Trophoblast cell (in vitro differentiated cells and primary cell): Measurements from ENCODE around the gene HIP1R.

Experiments used
- DNase-seq, 2 donors: peaks; one replicate each; pipeline ENCODE4 v3.0.0-alpha.2; 2016
- H2AFZ ChIP-seq: 2 replicates; pipeline ENCODE4 v1.6.1; 2013; ENCODE audit warnings: low read length, moderate library complexity, mild to moderate bottlenecking; ENCODE audit not compliant: insufficient read depth, poor library complexity
- H2AK5ac ChIP-seq: 2 replicates; pipeline ENCODE4 v1.6.1; 2013; ENCODE audit warnings: mild to moderate bottlenecking, low read length
- H2BK120ac ChIP-seq: 2 replicates; pipeline ENCODE4 v1.6.1; 2013; ENCODE audit warnings: low read length, mild to moderate bottlenecking, moderate library complexity; ENCODE audit not compliant: insufficient read depth, poor library complexity
- H2BK12ac ChIP-seq: 2 replicates; pipeline ENCODE4 v1.6.1; 2013; ENCODE audit warnings: mild to moderate bottlenecking, low read length, moderate library complexity
- H2BK5ac ChIP-seq: 2 replicates; pipeline ENCODE4 v1.6.1; 2013; ENCODE audit warnings: low read length, low read depth, moderate library complexity, mild to moderate bottlenecking; ENCODE audit not compliant: poor library complexity
- H3K14ac ChIP-seq: 2 replicates; pipeline ENCODE4 v1.6.1; 2013; ENCODE audit warnings: mild to moderate bottlenecking, low read length
- H3K18ac ChIP-seq: 2 replicates; pipeline ENCODE4 v1.6.1; 2013; ENCODE audit warnings: mild to moderate bottlenecking, low read length
- H3K23ac ChIP-seq: 2 replicates; pipeline ENCODE4 v1.6.1; 2013; ENCODE audit warnings: low read length
- H3K27ac ChIP-seq: 2 replicates; pipeline ENCODE4 v1.5.1; 2013; ENCODE audit warnings: low read depth, mild to moderate bottlenecking, inconsistent platforms, low read length, moderate library complexity
- H3K27me3 ChIP-seq: 2 replicates; pipeline ENCODE4 v1.6.1; 2013; ENCODE audit warnings: inconsistent platforms, mild to moderate bottlenecking, low read length, moderate library complexity; ENCODE audit not compliant: insufficient read depth
- H3K36me3 ChIP-seq, 2 experiments: 1 replicate in 1 of 2; 2 replicates in 1 of 2; pipeline ENCODE4 v1.6.1; 2013; ENCODE audit warnings: low read length in 2 of 2, mild to moderate bottlenecking in 2 of 2, moderate library complexity in 1 of 2; ENCODE audit not compliant: insufficient read depth in 2 of 2, control insufficient read depth in 1 of 2
- H3K4ac ChIP-seq: 2 replicates; pipeline ENCODE4 v1.6.1; 2013; ENCODE audit warnings: low read depth, mild to moderate bottlenecking, low read length, moderate library complexity
- H3K4me1 ChIP-seq, 2 experiments: 1 replicate in 1 of 2; 2 replicates in 1 of 2; pipeline ENCODE4 v1.6.1; 2013; ENCODE audit warnings: low read length in 2 of 2, mild to moderate bottlenecking in 2 of 2, moderate library complexity in 1 of 2; ENCODE audit not compliant: insufficient read depth in 2 of 2, control insufficient read depth in 1 of 2
- H3K4me2 ChIP-seq: 2 replicates; pipeline ENCODE4 v1.6.1; 2013; ENCODE audit warnings: inconsistent platforms, mild to moderate bottlenecking, low read length, moderate library complexity
- H3K4me3 ChIP-seq: 2 replicates; pipeline ENCODE4 v1.5.1; 2013; ENCODE audit warnings: mild to moderate bottlenecking, low read depth, low read length, inconsistent platforms
- H3K79me1 ChIP-seq: one replicate; pipeline ENCODE4 v1.6.1; 2013; ENCODE audit warnings: low read length
- H3K79me2 ChIP-seq: 2 replicates; pipeline ENCODE4 v1.6.1; 2013; ENCODE audit warnings: low read length, mild to moderate bottlenecking; ENCODE audit not compliant: control insufficient read depth, insufficient read depth, poor library complexity
- H3K9ac ChIP-seq: 2 replicates; pipeline ENCODE4 v1.6.1; 2013; ENCODE audit warnings: mild to moderate bottlenecking, low read length
- H3K9me3 ChIP-seq: 2 replicates; pipeline ENCODE4 v1.6.1; 2013; ENCODE audit warnings: low read depth, mild to moderate bottlenecking, control low read depth, inconsistent platforms, low read length; ENCODE audit not compliant: insufficient read depth
- H4K12ac ChIP-seq: 2 replicates; pipeline ENCODE4 v1.6.1; 2013; ENCODE audit warnings: low read depth, mild to moderate bottlenecking, low read length, moderate library complexity
- H4K8ac ChIP-seq: 2 replicates; pipeline ENCODE4 v1.6.1; 2013; ENCODE audit warnings: low read depth, mild to moderate bottlenecking, low read length, moderate library complexity
- H4K91ac ChIP-seq: one replicate; pipeline ENCODE4 v1.6.1; 2013; ENCODE audit warnings: low read depth, mild to moderate bottlenecking, low read length, moderate library complexity
- WGBS: extraction: QIAGEN DNeasy Blood & Tissue Kit; methylation state at CpG from one replicate; pipeline ENCODE4 v1.1.7; 2013; ENCODE audit warnings: missing lambda C conversion rate; ENCODE audit not compliant: insufficient read length, insufficient coverage; ENCODE audit errors: extremely low coverage; 5-methylcytosine and 5-hydroxymethylcytosine counted together

Gene HIP1R

GRCh38 chr12:122845865-122846621 lies 10.8 kb downstream of the HIP1R start:
- no peak overlapping the region for H3K14ac ChIP-seq
- H2AK5ac ChIP-seq = no peak overlapping the region
- no CpG with 5 or more reads among the region's 14 CpGs for whole genome bisulfite sequencing
- no peak overlapping the region for H2BK5ac ChIP-seq
- no peak overlapping the region for H3K4me2 ChIP-seq
- H4K91ac ChIP-seq = no peak overlapping the region
- no peak overlapping the region for H3K4ac ChIP-seq
- H3K9me3 ChIP-seq = no peaks in the 10 kb centered on the region
- H4K12ac ChIP-seq = no peak overlapping the region
- peaks cover 0 to 2% of the 10 kb centered on the region in 2 experiments for H3K36me3 ChIP-seq
- peaks cover 7% of the 10 kb centered on the region for H3K79me1 ChIP-seq
- H2BK12ac ChIP-seq = no peak overlapping the region
- H3K27me3 ChIP-seq = no peaks in the 10 kb centered on the region
- no peak overlapping the region for H2AFZ ChIP-seq
- H3K27ac ChIP-seq = no peak overlapping the region
- no peak overlapping the region for H4K8ac ChIP-seq
- no peak overlapping the region for H3K18ac ChIP-seq
- peak in 1 of 2 donors; percentile 39 for DNase-seq
- H3K23ac ChIP-seq = no peak overlapping the region
- no peak overlapping the region for H3K4me3 ChIP-seq
- peaks cover 13 to 22% of the 10 kb centered on the region in 2 experiments for H3K4me1 ChIP-seq
- H3K79me2 ChIP-seq = no peaks in the 10 kb centered on the region
- no peak overlapping the region for H3K9ac ChIP-seq
- no peak overlapping the region for H2BK120ac ChIP-seq

DNA sequence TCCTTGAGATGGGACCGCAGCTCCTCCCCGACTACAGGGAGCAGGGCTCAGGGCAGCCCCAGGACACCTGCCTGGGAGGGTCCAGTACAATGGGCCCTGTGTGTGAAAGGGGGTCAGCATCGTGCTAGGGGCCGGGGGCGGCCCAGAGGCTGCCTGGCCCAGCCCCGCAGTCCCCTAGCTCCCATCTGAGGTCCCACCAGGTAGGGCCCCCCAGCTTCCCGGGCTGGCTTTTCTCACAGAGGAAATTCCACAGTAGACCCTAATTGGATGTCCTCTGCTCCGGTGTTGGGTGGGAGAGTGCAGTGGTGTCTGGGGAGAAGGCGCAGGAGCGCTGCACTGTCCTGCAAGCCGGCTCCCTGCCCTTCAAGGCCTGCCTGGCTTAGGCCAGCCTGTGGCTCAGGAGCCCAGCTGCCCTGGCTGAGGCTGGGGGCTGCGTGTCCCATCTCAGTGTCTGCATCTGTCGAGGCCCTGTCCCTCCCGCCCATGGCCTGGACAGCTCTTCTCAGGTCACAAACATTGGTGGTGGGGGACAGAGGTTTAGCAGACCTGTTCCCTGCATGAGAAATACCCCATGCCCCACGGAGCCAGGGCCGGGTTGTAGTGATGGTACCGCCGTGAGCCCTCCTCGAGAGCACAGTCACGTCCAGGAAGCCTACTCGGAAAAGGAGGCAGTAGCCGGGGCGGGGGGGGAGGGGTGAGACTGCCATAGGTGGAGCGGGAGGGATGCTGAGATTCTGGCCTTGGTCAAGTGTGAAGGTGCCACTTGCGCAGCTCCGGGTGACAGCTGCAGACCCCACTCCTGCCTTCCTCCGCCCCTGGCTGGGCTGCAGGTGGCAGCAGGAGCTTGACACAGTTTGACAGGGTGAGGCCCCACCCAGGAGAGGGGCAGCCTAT lies 11.6 kb downstream of the HIP1R start:
- no peak overlapping the region for H2BK5ac ChIP-seq
- no peaks in the 10 kb centered on the region for H3K27me3 ChIP-seq
- no peaks in the 10 kb centered on the region for H3K9me3 ChIP-seq
- H3K27ac ChIP-seq = no peak overlapping the region
- no peak overlapping the region for H4K91ac ChIP-seq
- H3K4me2 ChIP-seq = no peak overlapping the region
- DNase-seq = no peak
- H3K4me3 ChIP-seq = no peak overlapping the region
- no peak overlapping the region for H3K23ac ChIP-seq
- no peak overlapping the region for H3K4ac ChIP-seq
- H3K79me2 ChIP-seq = no peaks in the 10 kb centered on the region
- no CpG with 5 or more reads among the region's 27 CpGs for WGBS
- no peak overlapping the region for H4K8ac ChIP-seq
- no peak overlapping the region for H2BK120ac ChIP-seq
- no peak overlapping the region for H3K14ac ChIP-seq
- peaks cover 4% of the 10 kb centered on the region for H3K79me1 ChIP-seq
- no peak overlapping the region for H3K18ac ChIP-seq
- no peak overlapping the region for H2BK12ac ChIP-seq
- no peak overlapping the region for H3K9ac ChIP-seq
- no peak overlapping the region for H2AK5ac ChIP-seq
- peaks cover 0 to 3% of the 10 kb centered on the region in 2 experiments for H3K36me3 ChIP-seq
- H4K12ac ChIP-seq = no peak overlapping the region
- peaks cover 5 to 15% of the 10 kb centered on the region in 2 experiments for H3K4me1 ChIP-seq
- no peak overlapping the region for H2AFZ ChIP-seq

DNA sequence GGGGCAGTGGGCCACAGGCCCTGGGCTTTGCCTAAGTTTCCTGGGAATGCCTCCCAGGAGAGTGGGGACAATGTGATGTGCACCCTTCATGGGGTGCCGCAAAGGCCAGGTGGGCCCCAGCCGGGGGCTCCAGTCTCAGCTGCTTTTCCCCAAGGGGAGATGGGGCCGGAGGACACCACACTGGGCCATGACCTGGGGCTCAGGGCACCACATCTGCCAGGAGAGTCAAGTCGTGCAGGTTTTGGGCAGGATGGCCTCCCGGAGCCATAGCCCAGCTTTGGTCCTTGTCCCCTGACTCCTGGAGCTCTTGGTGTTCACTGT lies 12.2 kb downstream of the HIP1R start:
- H3K4me2 ChIP-seq = no peak overlapping the region
- H4K12ac ChIP-seq = no peak overlapping the region
- H3K9ac ChIP-seq = no peak overlapping the region
- H3K9me3 ChIP-seq = no peaks in the 10 kb centered on the region
- H2BK120ac ChIP-seq = no peak overlapping the region
- H3K14ac ChIP-seq = no peak overlapping the region
- no peak overlapping the region for H4K8ac ChIP-seq
- no peak overlapping the region for H2BK5ac ChIP-seq
- H2AFZ ChIP-seq = no peak overlapping the region
- H3K4me1 ChIP-seq = peaks cover 2 to 12% of the 10 kb centered on the region in 2 experiments
- no peak overlapping the region for H3K4me3 ChIP-seq
- no peak overlapping the region for H3K27ac ChIP-seq
- no peak overlapping the region for H2AK5ac ChIP-seq
- H2BK12ac ChIP-seq = no peak overlapping the region
- DNase-seq = no peak
- no peak overlapping the region for H4K91ac ChIP-seq
- no peak overlapping the region for H3K18ac ChIP-seq
- peaks cover 3% of the 10 kb centered on the region for H3K79me1 ChIP-seq
- no peak overlapping the region for H3K23ac ChIP-seq
- H3K79me2 ChIP-seq = no peaks in the 10 kb centered on the region
- H3K36me3 ChIP-seq = peaks cover 0 to 3% of the 10 kb centered on the region in 2 experiments
- WGBS = no CpG with 5 or more reads among the region's 5 CpGs
- no peaks in the 10 kb centered on the region for H3K27me3 ChIP-seq
- H3K4ac ChIP-seq = no peak overlapping the region

DNA sequence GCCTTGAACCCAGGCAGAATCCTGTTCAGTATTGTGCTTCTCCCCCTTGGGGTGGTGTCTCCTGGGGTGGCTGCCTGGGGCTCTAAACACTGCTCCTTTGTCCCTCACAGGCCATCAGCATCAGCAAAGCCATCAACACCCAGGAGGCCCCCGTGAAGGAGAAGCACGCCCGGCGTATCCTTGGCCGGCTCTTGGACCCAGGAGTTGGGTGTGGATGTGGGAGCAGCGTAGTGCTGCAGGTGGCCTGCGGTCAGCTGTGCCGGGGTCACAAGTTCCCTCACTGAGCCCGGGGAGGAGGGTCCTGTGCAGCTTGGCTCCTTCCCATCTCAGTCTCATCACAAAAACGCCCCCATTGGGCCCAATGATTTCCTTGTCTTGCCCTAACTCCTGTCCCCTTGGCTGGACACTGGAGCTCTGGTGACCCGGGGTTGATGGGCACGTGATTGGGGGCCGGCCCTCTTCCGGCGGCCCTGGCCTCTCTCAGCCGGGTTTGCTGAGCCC lies 12.7 kb downstream of the HIP1R start:
- no peaks in the 10 kb centered on the region for H3K79me2 ChIP-seq
- H2AFZ ChIP-seq = no peak overlapping the region
- H3K9me3 ChIP-seq = no peaks in the 10 kb centered on the region

More for the DNA sequence above, 12.7 kb downstream of the HIP1R start:
- WGBS = no CpG with 5 or more reads among the region's 16 CpGs
- H3K4ac ChIP-seq = no peak overlapping the region
- no peak overlapping the region for H2BK12ac ChIP-seq
- H3K4me3 ChIP-seq = no peak overlapping the region
- H3K14ac ChIP-seq = no peak overlapping the region
- peaks cover 3% of the 10 kb centered on the region for H3K79me1 ChIP-seq
- no peak overlapping the region for H3K4me2 ChIP-seq
- peaks cover 0 to 3% of the 10 kb centered on the region in 2 experiments for H3K36me3 ChIP-seq
- H4K8ac ChIP-seq = no peak overlapping the region
- no peak for DNase-seq
- no peak overlapping the region for H4K91ac ChIP-seq
- H2BK120ac ChIP-seq = no peak overlapping the region
- peaks cover 0 to 10% of the 10 kb centered on the region in 2 experiments for H3K4me1 ChIP-seq
- no peak overlapping the region for H3K9ac ChIP-seq
- H3K23ac ChIP-seq = no peak overlapping the region
- H2BK5ac ChIP-seq = no peak overlapping the region
- no peaks in the 10 kb centered on the region for H3K27me3 ChIP-seq
- no peak overlapping the region for H3K27ac ChIP-seq
- no peak overlapping the region for H4K12ac ChIP-seq
- no peak overlapping the region for H2AK5ac ChIP-seq
- H3K18ac ChIP-seq = no peak overlapping the region
